ENCODE data around the gene EIF3J. TPM values are rescaled to one million over a fixed set of nuclear protein-coding genes. Genes with fewer than 3 reads are reported as not detected.

Gene EIF3J
- polyA plus RNA-seq, 1 of the 3 experiments (the other 2 are of a cell fraction): 23.8 TPM

DNA sequence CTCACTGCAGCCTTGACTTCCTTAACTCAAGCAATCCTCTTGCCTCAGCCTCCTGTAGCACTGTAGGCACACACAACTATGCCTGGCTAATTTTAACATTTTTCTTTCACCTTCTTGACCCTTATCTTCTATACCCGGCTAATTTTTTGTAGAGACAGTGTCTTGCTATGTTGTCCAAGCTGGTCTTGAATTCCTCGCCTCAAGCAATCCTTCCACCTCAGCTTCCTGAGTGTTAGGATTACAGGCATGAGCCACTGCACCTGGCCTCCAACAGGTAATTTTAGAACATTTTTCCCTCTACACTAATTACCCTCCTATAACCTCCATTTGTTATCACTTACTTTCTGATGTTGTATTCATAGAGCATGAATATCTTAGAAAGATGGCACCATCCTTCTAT is 66.2 kb downstream of the EIF3J start:
- DNase-seq: no peak
- Histone ChIP-seq H3K27me3 (ENCODE audit: insufficient read depth) (no peaks in the 10 kb centered on the region), H3K9ac (no peak overlapping the region), H3F3A (replicated peaks; ENCODE audit: insufficient read depth) (peaks cover 15% of the 10 kb centered on the region), H3K36me3 (replicated peaks in 1 of 2; ENCODE audit: control insufficient read depth in 1 of 2, insufficient read depth in 2 of 2, low read length in 1 of 2) (peaks cover 49 to 68% of the 10 kb centered on the region in 2 experiments), H3K4me1 (ENCODE audit: control insufficient read depth in 1 of 2, insufficient read depth in 2 of 2, low read depth in 1 of 2, low read length in 1 of 2) (peaks cover 0 to 15% of the 10 kb centered on the region in 2 experiments; a peak in 1 of 4 replicates), H3K4me2 (no peak overlapping the region), H3K79me2 (ENCODE audit: insufficient read depth) (no peaks in the 10 kb centered on the region; the same call in 1 of the 2 replicates), H4K20me1 (ENCODE audit: insufficient read depth) (no peaks in the 10 kb centered on the region), H3K9me2 (no peaks in the 10 kb centered on the region), H3K4me3 (ENCODE audit: low read depth in 2 of 2, low read length in 1 of 2) (no peak overlapping the region), H3K9me3 (no peaks in the 10 kb centered on the region), H2AFZ (ENCODE audit: low read depth) (no peak overlapping the region), H3K27ac (ENCODE audit: low read depth in 2 of 2, low read length in 1 of 2) (no peak overlapping the region)
- CTCF ChIA-PET: interaction anchor here (1.8 kb wide), 1 partner anchor 24 kb away, joined by 7 read pairs; no protein-coding TSS in a partner anchor
- 100% methylated on average over 2 of the region's 2 CpGs for WGBS (ENCODE audit: low lambda C conversion rate)
- TF ChIP-seq, protein P1, sequence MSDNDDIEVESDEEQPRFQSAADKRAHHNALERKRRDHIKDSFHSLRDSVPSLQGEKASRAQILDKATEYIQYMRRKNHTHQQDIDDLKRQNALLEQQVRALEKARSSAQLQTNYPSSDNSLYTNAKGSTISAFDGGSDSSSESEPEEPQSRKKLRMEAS (IDR thresholded peaks at IDR 0.05; ENCODE audit: low read depth): no peak
- TF ChIP-seq USF1 (IDR thresholded peaks at IDR 0.05; ENCODE audit: borderline replicate concordance, low read depth): no peak
- no peak for TF ChIP-seq JUND (IDR thresholded peaks at IDR 0.05)
- TF ChIP-seq, protein P2, sequence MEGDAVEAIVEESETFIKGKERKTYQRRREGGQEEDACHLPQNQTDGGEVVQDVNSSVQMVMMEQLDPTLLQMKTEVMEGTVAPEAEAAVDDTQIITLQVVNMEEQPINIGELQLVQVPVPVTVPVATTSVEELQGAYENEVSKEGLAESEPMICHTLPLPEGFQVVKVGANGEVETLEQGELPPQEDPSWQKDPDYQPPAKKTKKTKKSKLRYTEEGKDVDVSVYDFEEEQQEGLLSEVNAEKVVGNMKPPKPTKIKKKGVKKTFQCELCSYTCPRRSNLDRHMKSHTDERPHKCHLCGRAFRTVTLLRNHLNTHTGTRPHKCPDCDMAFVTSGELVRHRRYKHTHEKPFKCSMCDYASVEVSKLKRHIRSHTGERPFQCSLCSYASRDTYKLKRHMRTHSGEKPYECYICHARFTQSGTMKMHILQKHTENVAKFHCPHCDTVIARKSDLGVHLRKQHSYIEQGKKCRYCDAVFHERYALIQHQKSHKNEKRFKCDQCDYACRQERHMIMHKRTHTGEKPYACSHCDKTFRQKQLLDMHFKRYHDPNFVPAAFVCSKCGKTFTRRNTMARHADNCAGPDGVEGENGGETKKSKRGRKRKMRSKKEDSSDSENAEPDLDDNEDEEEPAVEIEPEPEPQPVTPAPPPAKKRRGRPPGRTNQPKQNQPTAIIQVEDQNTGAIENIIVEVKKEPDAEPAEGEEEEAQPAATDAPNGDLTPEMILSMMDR (IDR thresholded peaks at IDR 0.05): no peak
- no peak for TF ChIP-seq RAD21 (IDR thresholded peaks at IDR 0.05; ENCODE audit: low read length)
- no peak for TF ChIP-seq ZBTB33 (IDR thresholded peaks at IDR 0.05; ENCODE audit: borderline replicate concordance, low read depth)
- TF ChIP-seq ELF1 (IDR thresholded peaks at IDR 0.05): no peak
- TF ChIP-seq SMC3 (IDR thresholded peaks at IDR 0.05; ENCODE audit: low read depth, low read length): no peak
- no peak for TF ChIP-seq TEAD4 (IDR thresholded peaks at IDR 0.05; ENCODE audit: borderline replicate concordance, insufficient read depth)
- no peak for TF ChIP-seq POLR2AphosphoS5 (IDR thresholded peaks at IDR 0.05; ENCODE audit: low read depth, low read length)
- TF ChIP-seq CHD2 (IDR thresholded peaks at IDR 0.05; ENCODE audit: low read length, partially characterized antibody): no peak
- no peak for TF ChIP-seq GATA2 (CRISPR knock-in tag; IDR thresholded peaks at IDR 0.05)
- no peak for TF ChIP-seq SIN3A (IDR thresholded peaks at IDR 0.05; ENCODE audit: borderline replicate concordance, low read depth, low read length)
- no peak for TF ChIP-seq MEF2A (IDR thresholded peaks at IDR 0.05; ENCODE audit: borderline replicate concordance, low read depth)
- no peak for TF ChIP-seq RFX5 (IDR thresholded peaks at IDR 0.05; ENCODE audit: low read length)
- TF ChIP-seq FOXJ3 (CRISPR knock-in tag; IDR thresholded peaks at IDR 0.05): no peak
- POLR2A ChIA-PET: no interaction called here

Data from SK-N-SH (cell line).